Stomach (tissue), 9 donors: Measurements from ENCODE around the gene UBXN2A. TPM values are rescaled to one million over a fixed set of nuclear protein-coding genes. Genes with fewer than 3 reads are reported as not detected.

Source experiments
- DNase-seq, 2 donors: peaks; one replicate each; pipeline versions ENCODE4 v3.0.0 to v3.0.0-alpha.2; 2013 to 2019
- H3K27ac ChIP-seq, 5 donors: fragments of 200-600 bp in 4 of 5; sonication (generic) in 4 of 5; one replicate each; pipeline ENCODE4 v1.5.1; 2013 to 2019; ENCODE audit warnings: mild to moderate bottlenecking in 1 of 5, moderate library complexity in 1 of 5
- H3K27me3 ChIP-seq, 3 donors: fragments of 200-600 bp; sonication (generic); one replicate each; pipeline ENCODE4 v1.5.1; 2017 to 2019; ENCODE audit warnings: mixed run types in 1 of 3
- H3K36me3 ChIP-seq, 4 donors: fragments of 200-600 bp; sonication (generic); 1 replicate in 3 of 4; 2 replicates in 1 of 4; pipeline ENCODE4 v1.5.1; 2016 to 2019
- H3K4me1 ChIP-seq, 4 donors: fragments of 200-600 bp; sonication (generic); one replicate each; pipeline ENCODE4 v1.5.1; 2016 to 2019
- H3K4me3 ChIP-seq, 4 donors: fragments of 200-600 bp; sonication (generic) in 3 of 4; one replicate each; pipeline ENCODE4 v1.5.1; 2016 to 2019; ENCODE audit warnings: mild to moderate bottlenecking in 1 of 4
- H3K9me3 ChIP-seq, 4 donors: fragments of 200-600 bp; sonication (generic); one replicate each; pipeline ENCODE4 v1.5.1; 2016 to 2019
- CTCF ChIP-seq, 7 experiments: fragments of 450-650 bp in 4 of 7; fragments of 200-600 bp in 3 of 7; sonication (generic) in 3 of 7; IDR thresholded peaks; one replicate each; pipeline ENCODE4 v1.5.1; 2016 to 2019; ENCODE audit warnings: antibody characterized with exemption in 7 of 7, control low read depth in 2 of 7, mild to moderate bottlenecking in 1 of 7
- EP300 ChIP-seq: sonication (generic); formaldehyde crosslinking; IDR thresholded peaks from one replicate; pipeline ENCODE4 v1.6.1; 2017; ENCODE audit warnings: antibody characterized with exemption
- POLR2A ChIP-seq, 4 donors: fragments of 450-650 bp; IDR thresholded peaks; one replicate each; pipeline ENCODE4 v1.6.1; 2016; ENCODE audit warnings: antibody characterized with exemption in 4 of 4, control low read depth in 2 of 4, mild to moderate bottlenecking in 1 of 4, moderate library complexity in 1 of 4
- POLR2AphosphoS5 ChIP-seq, 3 donors: sonication (generic); formaldehyde crosslinking; IDR thresholded peaks; one replicate each; pipeline ENCODE4 v1.6.1; 2016; ENCODE audit warnings: antibody characterized with exemption in 3 of 3
- WGBS, 5 donors: extraction: QIAGEN DNeasy Blood & Tissue Kit in 3 of 5; methylation state at CpG; one replicate each; pipeline versions ENCODE4 v1.1.5 to v1.1.7; 2013 to 2018; 5-methylcytosine and 5-hydroxymethylcytosine counted together
- intact Hi-C: fragments of 100-400 bp; cut with DNase I; formaldehyde crosslinking; loops from one replicate; pipeline ENCODE4 v1.15.1; 2023; ENCODE audit warnings: low total_unique reads
- polyA plus RNA-seq, 3 donors: library from polyadenylated mRNA; stranded (reverse); fragments of 200-250 nt; gene quantifications; one replicate each; pipeline ENCODE4 v1.2.3, GENCODE V29; 2013
- total RNA-seq, 5 donors: library from RNA; depleted of rRNA; stranded (reverse); fragments of >200 nt; gene quantifications; one replicate each; pipeline versions ENCODE4 v1.1.0 to v1.2.3, GENCODE V29; 2014 to 2016
- donor health status: healthy with polysubstance abuse.
- donor health status: Bipolar disorder and iron deficiency.
- donor health status: healthy.

The UBXN2A gene
- total and polyA plus RNA-seq, 8 donors, result 3.6 to 53.6 (median 7.6) TPM

DNA sequence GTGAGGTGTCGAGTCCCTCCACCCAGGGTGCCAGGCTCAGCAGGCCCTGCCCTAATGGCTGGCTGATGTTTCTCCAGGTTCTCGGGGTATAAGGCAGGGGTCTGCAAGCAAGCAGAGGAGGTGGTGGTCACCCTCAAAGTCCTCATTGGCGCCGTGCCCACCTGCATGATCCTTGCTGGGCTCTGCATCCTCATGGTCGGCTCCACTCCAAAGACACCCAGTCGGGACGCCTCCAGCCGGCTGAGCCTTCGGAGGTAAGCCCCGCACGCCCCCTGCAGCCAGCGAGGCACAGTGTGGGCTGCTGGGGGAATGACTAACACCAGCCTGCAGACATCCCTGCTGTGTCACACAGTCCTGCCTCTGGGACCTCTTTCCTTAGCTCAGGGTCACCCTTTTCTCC is 83.8 kb downstream of the UBXN2A start:
- H3K27ac ChIP-seq, result no peak overlapping the region
- H3K27me3 ChIP-seq, result no peaks in the 10 kb centered on the region
- TF ChIP-seq POLR2A (IDR thresholded peaks at IDR 0.05) (no peak), CTCF (IDR thresholded peaks at IDR 0.05) (no peak), EP300 (no peak), POLR2AphosphoS5 (IDR thresholded peaks at IDR 0.05) (no peak)
- H3K9me3 ChIP-seq, result no peaks in the 10 kb centered on the region
- 42 to 71% (median 57%) methylated on average over 12 of the region's 12 CpGs for WGBS, 5 donors
- peaks cover 3 to 72% (median 59%) of the 10 kb centered on the region in 4 donors for H3K36me3 ChIP-seq
- H3K4me1 ChIP-seq, result no peaks in the 10 kb centered on the region
- H3K4me3 ChIP-seq, result no peak overlapping the region
- peak in 1 of 2 donors; percentile 37 for DNase-seq
- intact Hi-C loops, result no loop called here

GRCh38 chr2:24024996-24025663 is 84.9 kb downstream of the UBXN2A start:
- TF ChIP-seq EP300, result no peak
- TF ChIP-seq CTCF (IDR thresholded peaks at IDR 0.05), result no peak
- TF ChIP-seq POLR2AphosphoS5 (IDR thresholded peaks at IDR 0.05), result no peak
- TF ChIP-seq POLR2A (IDR thresholded peaks at IDR 0.05), result no peak
- Histone ChIP-seq H3K27ac (no peak overlapping the region), H3K9me3 (no peaks in the 10 kb centered on the region), H3K27me3 (no peaks in the 10 kb centered on the region), H3K4me3 (no peak overlapping the region), H3K4me1 (no peaks in the 10 kb centered on the region), H3K36me3 (peaks cover 11 to 83% (median 70%) of the 10 kb centered on the region in 4 donors)
- intact Hi-C loops, result no loop called here
- 91 to 95% (median 93%) methylated on average over 12 to 17 of the region's 17 CpGs for WGBS, 5 donors
- no peak for DNase-seq

GRCh38 chr2:24026233-24026632 is 86.0 kb downstream of the UBXN2A start:
- no peak for TF ChIP-seq POLR2AphosphoS5 (IDR thresholded peaks at IDR 0.05)
- no peak for TF ChIP-seq POLR2A (IDR thresholded peaks at IDR 0.05)
- TF ChIP-seq CTCF (IDR thresholded peaks at IDR 0.05), result no peak
- no peak for TF ChIP-seq EP300
- H3K4me3 ChIP-seq, result no peak overlapping the region
- no peaks in the 10 kb centered on the region for H3K27me3 ChIP-seq
- no peak for DNase-seq
- 57 to 78% (median 62%) methylated on average over 2 of the region's 2 CpGs for WGBS, 5 donors
- H3K9me3 ChIP-seq, result no peaks in the 10 kb centered on the region
- H3K4me1 ChIP-seq, result no peaks in the 10 kb centered on the region
- no peak overlapping the region for H3K27ac ChIP-seq
- intact Hi-C loops, result no loop called here
- peaks cover 20 to 94% (median 81%) of the 10 kb centered on the region in 4 donors for H3K36me3 ChIP-seq

DNA sequence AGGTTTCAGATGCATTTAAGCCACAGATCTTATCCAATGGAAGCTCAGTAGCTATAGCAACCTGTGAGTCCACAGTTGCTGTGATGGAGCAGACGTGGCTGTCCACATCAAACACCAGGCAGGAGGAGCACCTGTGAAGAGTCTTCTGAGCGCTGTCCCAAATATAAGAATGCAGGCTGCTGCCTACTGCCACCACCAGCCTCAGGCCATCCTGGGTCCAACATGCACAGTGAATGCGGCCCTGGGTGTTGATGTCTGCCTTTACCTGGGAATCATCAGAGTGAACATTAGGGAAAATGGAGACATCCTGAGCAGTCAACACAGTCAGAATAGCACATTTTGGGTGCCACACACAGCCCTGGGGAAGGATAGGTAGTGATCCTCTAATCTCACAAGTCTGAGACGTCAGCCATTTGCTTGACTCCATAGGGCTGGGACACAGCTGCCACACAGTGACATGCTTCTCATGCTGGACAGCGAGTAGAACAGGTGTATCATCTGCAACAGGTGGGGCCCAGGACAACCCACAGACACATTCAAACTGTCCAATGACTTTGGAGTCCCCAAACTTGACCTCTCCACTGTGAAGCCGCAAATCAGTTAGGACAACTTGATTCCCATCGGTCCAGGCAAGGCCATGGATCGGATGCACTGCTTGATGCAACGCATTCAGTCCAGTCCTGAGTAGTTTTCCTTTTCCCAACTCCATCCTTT is 98.7 kb downstream of the UBXN2A start:
- no peak for TF ChIP-seq POLR2AphosphoS5 (IDR thresholded peaks at IDR 0.05)
- no peak for TF ChIP-seq EP300
- no peak for TF ChIP-seq CTCF (IDR thresholded peaks at IDR 0.05)
- no peak for TF ChIP-seq POLR2A (IDR thresholded peaks at IDR 0.05)
- Histone ChIP-seq H3K4me3 (no peak overlapping the region), H3K36me3 (peaks cover 19 to 35% (median 30%) of the 10 kb centered on the region in 4 donors), H3K27ac (no peak overlapping the region), H3K27me3 (no peaks in the 10 kb centered on the region), H3K9me3 (no peaks in the 10 kb centered on the region), H3K4me1 (peaks cover 0 to 9% (median 2%) of the 10 kb centered on the region in 4 donors)
- no peak for DNase-seq
- intact Hi-C loops, result no loop called here
- 89 to 95% (median 91%) methylated on average over 9 of the region's 9 CpGs for WGBS, 5 donors
